Adipocyte (in vitro differentiated cells): ENCODE results near the gene ZFP64.
A peak's percentile ranks its signal among the peaks of the same experiment; 100 is the strongest.
"Not testable (repeated sequence)": the region's sequence is repeated elsewhere in the genome, so short reads cannot be mapped to it uniquely, and the experiment has no call there.

Experiments used
- DNase-seq: peaks from one replicate; pipeline ENCODE4 v3.0.0-alpha.2; 2015; ENCODE audit warnings: low read depth
- H3K27me3 ChIP-seq: replicated peaks from 2 replicates; pipeline ENCODE4 v1.7.0; 2013; ENCODE audit warnings: mild to moderate bottlenecking, low read length, moderate library complexity; ENCODE audit not compliant: control insufficient read depth, insufficient read depth
- H3K36me3 ChIP-seq: 2 replicates; pipeline ENCODE4 v1.7.0; 2013; ENCODE audit warnings: low read length, mild to moderate bottlenecking, moderate library complexity; ENCODE audit not compliant: control insufficient read depth, insufficient read depth, severe bottlenecking
- H3K4me1 ChIP-seq: 2 replicates; pipeline ENCODE4 v1.7.0; 2013; ENCODE audit warnings: mild to moderate bottlenecking, low read length, moderate library complexity; ENCODE audit not compliant: control insufficient read depth, insufficient read depth
- H3K4me3 ChIP-seq: 2 replicates; pipeline ENCODE4 v1.7.0; 2013; ENCODE audit warnings: mild to moderate bottlenecking, low read length, moderate library complexity
- H3K9ac ChIP-seq: 2 replicates; pipeline ENCODE4 v1.7.0; 2013; ENCODE audit warnings: mild to moderate bottlenecking, low read length, moderate library complexity
- H3K9me3 ChIP-seq: 2 replicates; pipeline ENCODE4 v1.7.0; 2013; ENCODE audit warnings: mild to moderate bottlenecking, low read length, moderate library complexity; ENCODE audit not compliant: control insufficient read depth

ZFP64 gene

GRCh38 chr20:52191132-52191915 lies at the start of gene ZFP64:
Gene ZFP64 (minus strand): TSS chr20:52191779. CDS start chr20:52191636, 143 bp downstream.
- Histone ChIP-seq H3K9ac (peak within 1 kb of the TSS; percentile 93), H3K9me3 (no peaks in the 10 kb centered on the region), H3K4me3 (peak within 1 kb of the TSS; percentile 98), H3K27me3 (no peaks in the 10 kb centered on the region), H3K4me1 (peaks cover 9% of the 10 kb centered on the region), H3K36me3 (peaks cover 6% of the 10 kb centered on the region)
- DNase-seq = peak; percentile 91

GRCh38 chr20:52240802-52241201 lies 49.2 kb upstream of the ZFP64 start:
- Histone ChIP-seq H3K4me3 (no peak overlapping the region), H3K9ac (no peak overlapping the region), H3K36me3 (no peaks in the 10 kb centered on the region), H3K9me3 (no peaks in the 10 kb centered on the region), H3K4me1 (peaks cover 3% of the 10 kb centered on the region), H3K27me3 (no peaks in the 10 kb centered on the region)
- no peak for DNase-seq

- Histone ChIP-seq H3K9ac (no peak overlapping the region), H3K4me1 (peaks cover 3% of the 10 kb centered on the region), H3K36me3 (no peaks in the 10 kb centered on the region), H3K27me3 (no peaks in the 10 kb centered on the region), H3K4me3 (no peak overlapping the region), H3K9me3 (no peaks in the 10 kb centered on the region)
- DNase-seq = no peak
Measured at GRCh38 chr20:52239102-52239501, 47.5 kb upstream of the ZFP64 start.

GRCh38 chr20:52236292-52236691 lies 44.7 kb upstream of the ZFP64 start:
- Histone ChIP-seq H3K27me3 (no peaks in the 10 kb centered on the region), H3K4me1 (no peaks in the 10 kb centered on the region), H3K36me3 (no peaks in the 10 kb centered on the region), H3K9ac (no peak overlapping the region), H3K4me3 (no peak overlapping the region), H3K9me3 (no peaks in the 10 kb centered on the region)
- DNase-seq = no peak

GRCh38 chr20:52235129-52235528 lies 43.5 kb upstream of the ZFP64 start:
- Histone ChIP-seq H3K4me1 (peaks cover 4% of the 10 kb centered on the region), H3K36me3 (no peaks in the 10 kb centered on the region), H3K4me3 (no peak overlapping the region), H3K9ac (no peak overlapping the region), H3K27me3 (no peaks in the 10 kb centered on the region), H3K9me3 (no peaks in the 10 kb centered on the region)
- no peak for DNase-seq

GRCh38 chr20:52234302-52235045 lies 42.9 kb upstream of the ZFP64 start:
- no peak for DNase-seq
- Histone ChIP-seq H3K36me3 (no peaks in the 10 kb centered on the region), H3K9me3 (no peaks in the 10 kb centered on the region), H3K27me3 (no peaks in the 10 kb centered on the region), H3K4me3 (no peak overlapping the region), H3K9ac (no peak overlapping the region), H3K4me1 (peaks cover 6% of the 10 kb centered on the region)

GRCh38 chr20:52231230-52231746 lies 39.7 kb upstream of the ZFP64 start:
- Histone ChIP-seq H3K9ac (no peak overlapping the region), H3K9me3 (no peaks in the 10 kb centered on the region), H3K36me3 (no peaks in the 10 kb centered on the region), H3K4me3 (no peak overlapping the region), H3K4me1 (peaks cover 6% of the 10 kb centered on the region), H3K27me3 (peaks cover 12% of the 10 kb centered on the region)
- no peak for DNase-seq

- Histone ChIP-seq H3K27me3 (peaks cover 21% of the 10 kb centered on the region), H3K4me3 (no peak overlapping the region), H3K9me3 (no peaks in the 10 kb centered on the region), H3K36me3 (no peaks in the 10 kb centered on the region), H3K4me1 (peaks cover 6% of the 10 kb centered on the region), H3K9ac (no peak overlapping the region)
- DNase-seq = no peak
Measured at GRCh38 chr20:52230409-52230808, 38.8 kb upstream of the ZFP64 start.

GRCh38 chr20:52229346-52229745 lies 37.8 kb upstream of the ZFP64 start:
- DNase-seq, H3K4me1 ChIP-seq, H3K4me3 ChIP-seq, H3K9ac ChIP-seq, H3K36me3 ChIP-seq, H3K9me3 ChIP-seq: not testable (repeated sequence)
- H3K27me3 ChIP-seq = peaks cover 28% of the 10 kb centered on the region

GRCh38 chr20:52226370-52226769 lies 34.8 kb upstream of the ZFP64 start:
- Histone ChIP-seq H3K4me3 (no peak overlapping the region), H3K4me1 (peaks cover 6% of the 10 kb centered on the region), H3K27me3 (peaks cover 28% of the 10 kb centered on the region), H3K9me3 (peaks cover under 1% of the 10 kb centered on the region), H3K36me3 (no peaks in the 10 kb centered on the region), H3K9ac (no peak overlapping the region)
- DNase-seq = no peak

GRCh38 chr20:52224920-52225319 lies 33.3 kb upstream of the ZFP64 start:
- Histone ChIP-seq H3K9me3 (peaks cover 9% of the 10 kb centered on the region), H3K4me1 (no peaks in the 10 kb centered on the region), H3K9ac (no peak overlapping the region), H3K36me3 (no peaks in the 10 kb centered on the region), H3K27me3 (peaks cover 28% of the 10 kb centered on the region), H3K4me3 (no peak overlapping the region)
- no peak for DNase-seq
